HEK293 (cell line): ENCODE measurements around the gene KIFAP3.

ENCODE experiments used
- CTCF ChIA-PET: fragments of 350-600 bp; formaldehyde crosslinking; extraction: SDS; loops from one replicate; lab custom pipeline; 2021; ENCODE audit warnings: antibody characterized with exemption; lab: Yijun Ruan, JAX
- POLR2A ChIA-PET: fragments of 300-600 bp; formaldehyde crosslinking; extraction: SDS; loops from one replicate; lab custom pipeline; 2020; ENCODE audit warnings: antibody characterized with exemption, inconsistent platforms; lab: Yijun Ruan, JAX
- H3K27ac ChIP-seq: fragments of 200-500 bp; sonication (Bioruptor generic); 2 replicates; pipeline ENCODE4 v1.5.1; 2014; ENCODE audit warnings: low read depth, low read length, control low read depth, inconsistent platforms; ENCODE audit errors: extremely low read depth
- H3K36me3 ChIP-seq, 2 experiments: fragments of 200-500 bp in 1 of 2; sonication (Bioruptor generic) in 1 of 2; 1 replicate in 1 of 2; 2 replicates in 1 of 2; pipeline ENCODE4 v1.5.1; 2014 to 2017; ENCODE audit warnings: inconsistent platforms in 2 of 2, low read length in 2 of 2; ENCODE audit not compliant: control insufficient read depth in 2 of 2, insufficient read depth in 1 of 2
- H3K4me1 ChIP-seq: fragments of 200-500 bp; sonication (Bioruptor generic); 2 replicates; pipeline ENCODE4 v1.5.1; 2014; ENCODE audit warnings: mild to moderate bottlenecking, low read length, inconsistent platforms; ENCODE audit not compliant: control insufficient read depth, insufficient read depth
- H3K4me3 ChIP-seq: 2 replicates; pipeline ENCODE4 v1.5.1; 2011; ENCODE audit warnings: low read depth, mild to moderate bottlenecking, control low read depth, low read length, moderate library complexity
- H3K9me3 ChIP-seq: fragments of 200-500 bp; sonication (Bioruptor generic); 2 replicates; pipeline ENCODE4 v1.5.1; 2014; ENCODE audit warnings: low read depth, low read length, inconsistent platforms; ENCODE audit not compliant: control insufficient read depth, insufficient read depth
- FEZF1 ChIP-seq: fragments of 450-650 bp; formaldehyde crosslinking; IDR thresholded peaks from 2 replicates; pipeline ENCODE4 v1.5.1; 2016; ENCODE audit warnings: missing biosample characterization, missing genetic modification characterization
- OSR2 ChIP-seq: fragments of 450-650 bp; formaldehyde crosslinking; IDR thresholded peaks from 2 replicates; pipeline ENCODE4 v1.5.1; 2016; ENCODE audit warnings: missing biosample characterization, missing genetic modification characterization
- OVOL3 ChIP-seq: fragments of 450-650 bp; formaldehyde crosslinking; IDR thresholded peaks from 2 replicates; pipeline ENCODE4 v1.5.1; 2016; ENCODE audit warnings: missing biosample characterization, missing genetic modification characterization
- PRDM6 ChIP-seq: fragments of 450-650 bp; formaldehyde crosslinking; IDR thresholded peaks from 2 replicates; pipeline ENCODE4 v1.5.1; 2017; ENCODE audit warnings: missing biosample characterization, missing genetic modification characterization
- RBAK ChIP-seq: fragments of 450-650 bp; formaldehyde crosslinking; IDR thresholded peaks from 2 replicates; pipeline ENCODE4 v1.5.1; 2016; ENCODE audit warnings: missing biosample characterization, missing genetic modification characterization
- SP3 ChIP-seq: fragments of 450-650 bp; formaldehyde crosslinking; IDR thresholded peaks from 2 replicates; pipeline ENCODE4 v1.5.1; 2016; ENCODE audit warnings: missing biosample characterization, missing genetic modification characterization
- TCF7L2 ChIP-seq: IDR thresholded peaks from 2 replicates; pipeline ENCODE4 v1.6.1; 2011; ENCODE audit warnings: low read depth, mild to moderate bottlenecking, inconsistent platforms, low read length, moderate library complexity, borderline replicate concordance
- ZBTB8A ChIP-seq: fragments of 450-650 bp; formaldehyde crosslinking; IDR thresholded peaks from 2 replicates; pipeline ENCODE4 v1.5.1; 2016; ENCODE audit warnings: missing biosample characterization, missing genetic modification characterization
- ZFHX2 ChIP-seq: fragments of 450-650 bp; formaldehyde crosslinking; conservative IDR thresholded peaks from 2 replicates; pipeline ENCODE4 v1.5.1; 2016; ENCODE audit warnings: missing biosample characterization, missing genetic modification characterization
- ZNF239 ChIP-seq: fragments of 450-650 bp; formaldehyde crosslinking; IDR thresholded peaks from 2 replicates; pipeline ENCODE4 v1.5.1; 2016; ENCODE audit warnings: missing biosample characterization, missing genetic modification characterization
- ZNF248 ChIP-seq: fragments of 450-650 bp; formaldehyde crosslinking; IDR thresholded peaks from 2 replicates; pipeline ENCODE4 v1.5.1; 2017; ENCODE audit warnings: missing biosample characterization, missing genetic modification characterization
- ZNF292 ChIP-seq: fragments of 450-650 bp; formaldehyde crosslinking; IDR thresholded peaks from 2 replicates; pipeline ENCODE4 v1.5.1; 2016; ENCODE audit warnings: low read depth, missing biosample characterization, missing genetic modification characterization, borderline replicate concordance
- ZNF404 ChIP-seq: fragments of 450-650 bp; formaldehyde crosslinking; IDR thresholded peaks from 2 replicates; pipeline ENCODE4 v1.5.1; 2017; ENCODE audit warnings: missing biosample characterization, missing genetic modification characterization
- ZNF555 ChIP-seq: fragments of 450-650 bp; formaldehyde crosslinking; conservative IDR thresholded peaks from 2 replicates; pipeline ENCODE4 v1.5.1; 2017; ENCODE audit warnings: missing biosample characterization, mild to moderate bottlenecking, missing genetic modification characterization, inconsistent platforms
- ZNF561 ChIP-seq: fragments of 450-650 bp; IDR thresholded peaks from 2 replicates; pipeline ENCODE4 v1.5.1; 2018; ENCODE audit warnings: missing biosample characterization, missing genetic modification characterization, borderline replicate concordance
- ZNF658 ChIP-seq: fragments of 450-650 bp; formaldehyde crosslinking; IDR thresholded peaks from 2 replicates; pipeline ENCODE4; 2016; ENCODE audit warnings: missing biosample characterization, missing genetic modification characterization
- ZNF701 ChIP-seq: fragments of 450-650 bp; formaldehyde crosslinking; IDR thresholded peaks from 2 replicates; pipeline ENCODE4 v1.5.1; 2016; ENCODE audit warnings: missing biosample characterization, missing genetic modification characterization
- ZNF768 ChIP-seq: fragments of 450-650 bp; formaldehyde crosslinking; IDR thresholded peaks from 2 replicates; pipeline ENCODE4 v1.5.1; 2018; ENCODE audit warnings: missing biosample characterization, mild to moderate bottlenecking, missing genetic modification characterization
- TF ChIP-seq, protein P1 (sequence below): fragments of 450-650 bp; formaldehyde crosslinking; IDR thresholded peaks from 2 replicates; pipeline ENCODE4 v1.5.1; 2016; ENCODE audit warnings: missing biosample characterization, missing genetic modification characterization
- TF ChIP-seq, protein P2 (sequence below): fragments of 450-650 bp; formaldehyde crosslinking; conservative IDR thresholded peaks from 2 replicates; pipeline ENCODE4 v1.5.1; 2016; ENCODE audit warnings: low read depth, missing biosample characterization, missing genetic modification characterization

The KIFAP3 gene

GRCh38 chr1:169999331-169999741 lies 75.2 kb downstream of the KIFAP3 start:
- Histone ChIP-seq H3K4me3 (no peak overlapping the region), H3K27ac (no peak overlapping the region), H3K4me1 (peaks cover 10% of the 10 kb centered on the region), H3K9me3 (no peaks in the 10 kb centered on the region), H3K36me3 (no peaks in the 10 kb centered on the region)
- POLR2A ChIA-PET: no interaction called here
- TF ChIP-seq PRDM6 (tag by site-specific recombination) (peak; percentile 56; the same call in 1 of the 2 replicates), ZNF404 (tag by site-specific recombination) (no peak), FEZF1 (tag by site-specific recombination) (peak; percentile 67), ZNF248 (tag by site-specific recombination) (no peak)
- CTCF ChIA-PET: interaction anchor here (0.5 to 0.9 kb wide), 3 partner anchors 41 to 928 kb away, joined by 3 to 5 read pairs (median 4); no protein-coding TSS in a partner anchor

- Histone ChIP-seq H3K27ac (no peak overlapping the region), H3K9me3 (no peaks in the 10 kb centered on the region), H3K4me1 (peaks cover 4% of the 10 kb centered on the region), H3K36me3 (no peaks in the 10 kb centered on the region), H3K4me3 (no peak overlapping the region)
- TF ChIP-seq OSR2 (tag by site-specific recombination) (no peak), ZFHX2 (no peak), RBAK (tag by site-specific recombination) (no peak), ZNF239 (tag by site-specific recombination) (no peak), ZNF555 (no peak), ZBTB8A (tag by site-specific recombination) (no peak), SP3 (tag by site-specific recombination) (no peak), ZNF658 (tag by site-specific recombination) (no peak)
- ChIA-PET CTCF (interaction anchor here (0.7 to 0.9 kb wide), 3 partner anchors 15 to 693 kb away, joined by 3 to 4 read pairs (median 3); no protein-coding TSS in a partner anchor), POLR2A (interaction anchor here (0.6 kb wide), 1 partner anchor 18 kb away, joined by 3 read pairs; no protein-coding TSS in a partner anchor)
Measured at GRCh38 chr1:169995993-169996392, 78.5 kb downstream of the KIFAP3 start.

DNA sequence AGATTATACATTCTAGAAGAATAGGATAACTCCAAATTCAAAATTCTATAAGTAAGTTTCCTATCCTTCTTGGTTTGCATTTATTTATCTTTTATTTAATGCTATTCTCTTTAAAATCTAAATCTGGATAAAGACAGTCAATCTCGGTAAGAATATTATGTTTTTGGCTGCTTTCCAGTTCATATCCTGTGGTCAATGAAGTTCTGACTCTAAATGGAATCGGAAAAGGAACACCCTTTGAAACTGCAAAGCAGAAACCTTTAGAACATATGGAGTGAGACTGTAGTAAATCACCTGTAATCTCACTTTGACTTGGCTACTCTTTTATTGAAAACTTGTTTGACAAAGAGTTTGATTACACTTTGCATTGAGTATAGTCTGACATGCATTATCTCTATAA lies 85.2 kb downstream of the KIFAP3 start:
- Histone ChIP-seq H3K9me3 (no peaks in the 10 kb centered on the region), H3K4me3 (no peak overlapping the region), H3K36me3 (no peaks in the 10 kb centered on the region), H3K27ac (no peak overlapping the region), H3K4me1 (0 out of 2 replicates have a peak, but pooled peaks cover 5% of the 10 kb centered on the region)
- CTCF ChIA-PET: no interaction called here
- TF ChIP-seq, protein P1, sequence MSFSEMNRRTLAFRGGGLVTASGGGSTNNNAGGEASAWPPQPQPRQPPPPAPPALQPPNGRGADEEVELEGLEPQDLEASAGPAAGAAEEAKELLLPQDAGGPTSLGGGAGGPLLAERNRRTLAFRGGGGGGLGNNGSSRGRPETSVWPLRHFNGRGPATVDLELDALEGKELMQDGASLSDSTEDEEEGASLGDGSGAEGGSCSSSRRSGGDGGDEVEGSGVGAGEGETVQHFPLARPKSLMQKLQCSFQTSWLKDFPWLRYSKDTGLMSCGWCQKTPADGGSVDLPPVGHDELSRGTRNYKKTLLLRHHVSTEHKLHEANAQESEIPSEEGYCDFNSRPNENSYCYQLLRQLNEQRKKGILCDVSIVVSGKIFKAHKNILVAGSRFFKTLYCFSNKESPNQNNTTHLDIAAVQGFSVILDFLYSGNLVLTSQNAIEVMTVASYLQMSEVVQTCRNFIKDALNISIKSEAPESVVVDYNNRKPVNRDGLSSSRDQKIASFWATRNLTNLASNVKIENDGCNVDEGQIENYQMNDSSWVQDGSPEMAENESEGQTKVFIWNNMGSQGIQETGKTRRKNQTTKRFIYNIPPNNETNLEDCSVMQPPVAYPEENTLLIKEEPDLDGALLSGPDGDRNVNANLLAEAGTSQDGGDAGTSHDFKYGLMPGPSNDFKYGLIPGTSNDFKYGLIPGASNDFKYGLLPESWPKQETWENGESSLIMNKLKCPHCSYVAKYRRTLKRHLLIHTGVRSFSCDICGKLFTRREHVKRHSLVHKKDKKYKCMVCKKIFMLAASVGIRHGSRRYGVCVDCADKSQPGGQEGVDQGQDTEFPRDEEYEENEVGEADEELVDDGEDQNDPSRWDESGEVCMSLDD (tag by site-specific recombination): no peak
- 0 out of 2 replicates have a peak, but pooled peaks have one; percentile 18 for TF ChIP-seq TCF7L2
- POLR2A ChIA-PET: no interaction called here

GRCh38 chr1:169985757-169986156 lies 88.7 kb downstream of the KIFAP3 start:
- TF ChIP-seq ZNF561 (no peak), ZNF292 (tag by site-specific recombination) (no peak), OVOL3 (tag by site-specific recombination) (no peak), ZNF768 (tag by site-specific recombination) (no peak), ZNF701 (tag by site-specific recombination) (no peak)
- TF ChIP-seq, protein P2, sequence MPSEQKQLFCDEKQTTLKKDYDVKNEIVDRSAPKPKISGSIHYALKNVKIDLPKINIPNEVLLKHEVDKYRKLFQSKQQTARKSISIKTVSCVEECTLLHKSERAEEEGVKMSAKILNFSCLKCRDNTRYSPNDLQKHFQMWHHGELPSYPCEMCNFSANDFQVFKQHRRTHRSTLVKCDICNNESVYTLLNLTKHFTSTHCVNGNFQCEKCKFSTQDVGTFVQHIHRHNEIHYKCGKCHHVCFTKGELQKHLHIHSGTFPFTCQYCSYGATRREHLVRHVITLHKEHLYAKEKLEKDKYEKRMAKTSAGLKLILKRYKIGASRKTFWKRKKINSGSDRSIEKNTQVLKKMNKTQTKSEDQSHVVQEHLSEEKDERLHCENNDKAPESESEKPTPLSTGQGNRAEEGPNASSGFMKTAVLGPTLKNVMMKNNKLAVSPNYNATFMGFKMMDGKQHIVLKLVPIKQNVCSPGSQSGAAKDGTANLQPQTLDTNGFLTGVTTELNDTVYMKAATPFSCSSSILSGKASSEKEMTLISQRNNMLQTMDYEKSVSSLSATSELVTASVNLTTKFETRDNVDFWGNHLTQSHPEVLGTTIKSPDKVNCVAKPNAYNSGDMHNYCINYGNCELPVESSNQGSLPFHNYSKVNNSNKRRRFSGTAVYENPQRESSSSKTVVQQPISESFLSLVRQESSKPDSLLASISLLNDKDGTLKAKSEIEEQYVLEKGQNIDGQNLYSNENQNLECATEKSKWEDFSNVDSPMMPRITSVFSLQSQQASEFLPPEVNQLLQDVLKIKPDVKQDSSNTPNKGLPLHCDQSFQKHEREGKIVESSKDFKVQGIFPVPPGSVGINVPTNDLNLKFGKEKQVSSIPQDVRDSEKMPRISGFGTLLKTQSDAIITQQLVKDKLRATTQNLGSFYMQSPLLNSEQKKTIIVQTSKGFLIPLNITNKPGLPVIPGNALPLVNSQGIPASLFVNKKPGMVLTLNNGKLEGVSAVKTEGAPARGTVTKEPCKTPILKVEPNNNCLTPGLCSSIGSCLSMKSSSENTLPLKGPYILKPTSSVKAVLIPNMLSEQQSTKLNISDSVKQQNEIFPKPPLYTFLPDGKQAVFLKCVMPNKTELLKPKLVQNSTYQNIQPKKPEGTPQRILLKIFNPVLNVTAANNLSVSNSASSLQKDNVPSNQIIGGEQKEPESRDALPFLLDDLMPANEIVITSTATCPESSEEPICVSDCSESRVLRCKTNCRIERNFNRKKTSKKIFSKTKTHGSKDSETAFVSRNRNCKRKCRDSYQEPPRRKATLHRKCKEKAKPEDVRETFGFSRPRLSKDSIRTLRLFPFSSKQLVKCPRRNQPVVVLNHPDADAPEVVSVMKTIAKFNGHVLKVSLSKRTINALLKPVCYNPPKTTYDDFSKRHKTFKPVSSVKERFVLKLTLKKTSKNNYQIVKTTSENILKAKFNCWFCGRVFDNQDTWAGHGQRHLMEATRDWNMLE: no peak
- Histone ChIP-seq H3K4me3 (no peak overlapping the region), H3K9me3 (no peaks in the 10 kb centered on the region), H3K27ac (no peak overlapping the region), H3K36me3 (peaks cover 0 to 8% of the 10 kb centered on the region in 2 experiments; a peak in 1 of 3 replicates), H3K4me1 (0 out of 2 replicates have a peak, but pooled peaks cover 5% of the 10 kb centered on the region)
- ChIA-PET CTCF (no interaction called here), POLR2A (no interaction called here)
